Right atrium auricular region (tissue), 2 donors: ENCODE measurements around the gene ZNF860. TPM values are rescaled to one million over a fixed set of nuclear protein-coding genes. Genes with fewer than 3 reads are reported as not detected.

Experiments
- DNase-seq: peaks from one replicate; pipeline ENCODE4 v3.0.0-alpha.2; 2019; ENCODE audit warnings: low spot score
- H3K27ac ChIP-seq, 2 donors: fragments of 200-600 bp; sonication (generic); 1 replicate in 1 of 2; 2 replicates in 1 of 2; pipeline ENCODE4 v1.5.1; 2016 to 2019
- H3K27me3 ChIP-seq, 2 donors: fragments of 200-600 bp; sonication (generic); one replicate each; pipeline versions ENCODE4 v1.5.1 to v1.6.0; 2017 to 2019
- H3K36me3 ChIP-seq: fragments of 200-600 bp; sonication (generic); one replicate; pipeline ENCODE4 v1.5.1; 2016
- H3K4me1 ChIP-seq, 2 donors: fragments of 200-600 bp; sonication (generic); one replicate each; pipeline versions ENCODE4 v1.5.1 to v1.6.0; 2017 to 2019
- H3K4me3 ChIP-seq, 2 donors: fragments of 200-600 bp; sonication (generic); 1 replicate in 1 of 2; 2 replicates in 1 of 2; pipeline ENCODE4 v1.5.1; 2017 to 2019; ENCODE audit warnings: mild to moderate bottlenecking in 1 of 2, moderate library complexity in 1 of 2
- H3K9me3 ChIP-seq, 2 donors: fragments of 200-600 bp; sonication (generic); one replicate each; pipeline ENCODE4 v1.5.1; 2019
- total RNA-seq, 2 donors: library from RNA; depleted of rRNA; stranded (reverse); fragments of >200 nt; gene quantifications; one replicate each; pipeline ENCODE4 v1.1.0, GENCODE V29; 2016
- TF ChIP-seq, protein P1 (sequence below), 2 donors: fragments of 200-600 bp; sonication (generic); IDR thresholded peaks; one replicate each; pipeline ENCODE4 v1.5.1; 2019; ENCODE audit warnings: antibody characterized with exemption in 2 of 2

Gene ZNF860
- total RNA-seq, 2 donors from 2014 or later: 0.28 TPM; not detected in 1

- Histone ChIP-seq H3K27me3 (no peaks in the 10 kb centered on the region), H3K27ac (no peak overlapping the region), H3K4me1 (no peaks in the 10 kb centered on the region), H3K9me3 (no peaks in the 10 kb centered on the region), H3K36me3 (no peaks in the 10 kb centered on the region), H3K4me3 (no peak overlapping the region)
- TF ChIP-seq, protein P1, sequence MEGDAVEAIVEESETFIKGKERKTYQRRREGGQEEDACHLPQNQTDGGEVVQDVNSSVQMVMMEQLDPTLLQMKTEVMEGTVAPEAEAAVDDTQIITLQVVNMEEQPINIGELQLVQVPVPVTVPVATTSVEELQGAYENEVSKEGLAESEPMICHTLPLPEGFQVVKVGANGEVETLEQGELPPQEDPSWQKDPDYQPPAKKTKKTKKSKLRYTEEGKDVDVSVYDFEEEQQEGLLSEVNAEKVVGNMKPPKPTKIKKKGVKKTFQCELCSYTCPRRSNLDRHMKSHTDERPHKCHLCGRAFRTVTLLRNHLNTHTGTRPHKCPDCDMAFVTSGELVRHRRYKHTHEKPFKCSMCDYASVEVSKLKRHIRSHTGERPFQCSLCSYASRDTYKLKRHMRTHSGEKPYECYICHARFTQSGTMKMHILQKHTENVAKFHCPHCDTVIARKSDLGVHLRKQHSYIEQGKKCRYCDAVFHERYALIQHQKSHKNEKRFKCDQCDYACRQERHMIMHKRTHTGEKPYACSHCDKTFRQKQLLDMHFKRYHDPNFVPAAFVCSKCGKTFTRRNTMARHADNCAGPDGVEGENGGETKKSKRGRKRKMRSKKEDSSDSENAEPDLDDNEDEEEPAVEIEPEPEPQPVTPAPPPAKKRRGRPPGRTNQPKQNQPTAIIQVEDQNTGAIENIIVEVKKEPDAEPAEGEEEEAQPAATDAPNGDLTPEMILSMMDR (IDR thresholded peaks at IDR 0.05): peak; percentile 80 to 85
- DNase-seq: no peak
Measured at GRCh38 chr3:32018757-32019564, 37.4 kb downstream of the ZNF860 start.

GRCh38 chr3:32021155-32021554 is 39.6 kb downstream of the ZNF860 start:
- DNase-seq: no peak
- no peak overlapping the region for H3K27ac ChIP-seq
- TF ChIP-seq, protein P1 (IDR thresholded peaks at IDR 0.05): no peak

DNA sequence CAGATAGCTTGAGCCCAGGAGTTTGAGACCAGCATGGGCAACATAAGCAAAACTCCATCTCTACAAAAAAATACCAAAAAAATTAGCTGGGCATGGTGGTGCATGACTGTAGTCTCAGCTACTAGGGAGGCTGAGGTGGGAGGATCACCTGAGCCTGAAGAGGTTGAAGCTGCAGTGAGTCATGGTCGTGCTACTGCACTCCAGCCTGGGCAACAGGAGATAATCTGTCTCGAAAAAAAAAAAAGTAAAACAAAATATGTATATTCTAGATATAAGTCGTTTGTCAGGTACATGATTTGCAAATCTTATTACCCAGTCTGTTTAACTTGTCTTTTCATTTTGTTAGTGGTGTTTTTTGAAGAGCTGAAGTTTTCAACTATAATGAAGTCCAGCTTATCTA is 40.2 kb downstream of the ZNF860 start:
- TF ChIP-seq, protein P1 (IDR thresholded peaks at IDR 0.05): no peak

More at GRCh38 chr3:32021155-32021554, 39.6 kb downstream of the ZNF860 start:
- no peaks in the 10 kb centered on the region for H3K36me3 ChIP-seq
- no peaks in the 10 kb centered on the region for H3K9me3 ChIP-seq
- H3K4me1 ChIP-seq: no peaks in the 10 kb centered on the region
- H3K27me3 ChIP-seq: no peaks in the 10 kb centered on the region
- H3K4me3 ChIP-seq: no peak overlapping the region

GRCh38 chr3:32022947-32023346 is 41.4 kb downstream of the ZNF860 start:
- no peaks in the 10 kb centered on the region for H3K27me3 ChIP-seq
- no peak for DNase-seq
- no peaks in the 10 kb centered on the region for H3K36me3 ChIP-seq
- no peak overlapping the region for H3K4me3 ChIP-seq
- TF ChIP-seq, protein P1 (IDR thresholded peaks at IDR 0.05): no peak
- H3K9me3 ChIP-seq: no peaks in the 10 kb centered on the region
- H3K4me1 ChIP-seq: no peaks in the 10 kb centered on the region
- no peak overlapping the region for H3K27ac ChIP-seq

More for the DNA sequence above, 40.2 kb downstream of the ZNF860 start:
- Histone ChIP-seq H3K4me3 (no peak overlapping the region), H3K9me3 (no peaks in the 10 kb centered on the region), H3K27ac (no peak overlapping the region), H3K4me1 (no peaks in the 10 kb centered on the region), H3K27me3 (no peaks in the 10 kb centered on the region), H3K36me3 (no peaks in the 10 kb centered on the region)
- DNase-seq: no peak

GRCh38 chr3:32026593-32026992 is 45.0 kb downstream of the ZNF860 start:
- no peak for DNase-seq
- Histone ChIP-seq H3K4me1 (no peaks in the 10 kb centered on the region), H3K27me3 (no peaks in the 10 kb centered on the region), H3K4me3 (no peak overlapping the region), H3K27ac (no peak overlapping the region), H3K9me3 (no peaks in the 10 kb centered on the region), H3K36me3 (no peaks in the 10 kb centered on the region)
- TF ChIP-seq, protein P1 (IDR thresholded peaks at IDR 0.05): no peak

GRCh38 chr3:32037932-32038267 is 56.4 kb downstream of the ZNF860 start:
- Histone ChIP-seq H3K36me3 (no peaks in the 10 kb centered on the region), H3K27ac (no peak overlapping the region), H3K4me1 (peaks cover 0 to 22% of the 10 kb centered on the region in 2 donors), H3K4me3 (no peak overlapping the region), H3K9me3 (peaks cover 0 to 7% of the 10 kb centered on the region in 2 donors), H3K27me3 (no peaks in the 10 kb centered on the region)
- DNase-seq: no peak
- TF ChIP-seq, protein P1 (IDR thresholded peaks at IDR 0.05): no peak
